ENCODE results near the gene ZNF750.

The ZNF750 gene

GRCh38 chr17:82871776-82872561, 32.1 kb upstream of the ZNF750 start:
- Histone ChIP-seq H3K27me3 (ENCODE audit: insufficient read depth, low read length) (no peaks in the 10 kb centered on the region), H3K79me2 (ENCODE audit: control insufficient read depth, insufficient read depth, low read length, unreplicated experiment) (no peaks in the 10 kb centered on the region), H3K4me1 (ENCODE audit: control insufficient read depth, insufficient read depth, low read length, unreplicated experiment) (peaks cover 13% of the 10 kb centered on the region), H3K4me3 (ENCODE audit: low read depth, low read length) (no peak overlapping the region), H3K36me3 (ENCODE audit: insufficient read depth, low read length) (peaks cover 8% of the 10 kb centered on the region; the same call in 1 of the 2 replicates), H3K27ac (ENCODE audit: low read depth, low read length) (no peak overlapping the region), H2AFZ (ENCODE audit: low read length, unreplicated experiment) (no peak overlapping the region)

- peaks cover 8% of the 10 kb centered on the region; the same call in 1 of the 2 replicates for H3K36me3 ChIP-seq (ENCODE audit: insufficient read depth, low read length)
- H3K4me1 ChIP-seq (ENCODE audit: control insufficient read depth, insufficient read depth, low read length, unreplicated experiment), result peaks cover 15% of the 10 kb centered on the region
- H3K79me2 ChIP-seq (ENCODE audit: control insufficient read depth, insufficient read depth, low read length, unreplicated experiment), result no peaks in the 10 kb centered on the region
- H2AFZ ChIP-seq (ENCODE audit: low read length, unreplicated experiment), result no peak overlapping the region
- no peak overlapping the region for H3K27ac ChIP-seq (ENCODE audit: low read depth, low read length)
- no peak overlapping the region for H3K4me3 ChIP-seq (ENCODE audit: low read depth, low read length)
- no peaks in the 10 kb centered on the region for H3K27me3 ChIP-seq (ENCODE audit: insufficient read depth, low read length)
Measured at GRCh38 chr17:82871056-82871775, 31.4 kb upstream of the ZNF750 start.

- peaks cover 13% of the 10 kb centered on the region for H3K4me1 ChIP-seq (ENCODE audit: control insufficient read depth, insufficient read depth, low read length, unreplicated experiment)
- H3K27me3 ChIP-seq (ENCODE audit: insufficient read depth, low read length), result no peaks in the 10 kb centered on the region
- H3K27ac ChIP-seq (ENCODE audit: low read depth, low read length), result no peak overlapping the region
- H3K36me3 ChIP-seq (ENCODE audit: insufficient read depth, low read length), result peaks cover 8% of the 10 kb centered on the region; the same call in 1 of the 2 replicates
- no peaks in the 10 kb centered on the region for H3K79me2 ChIP-seq (ENCODE audit: control insufficient read depth, insufficient read depth, low read length, unreplicated experiment)
- H2AFZ ChIP-seq (ENCODE audit: low read length, unreplicated experiment), result no peak overlapping the region
- H3K4me3 ChIP-seq (ENCODE audit: low read depth, low read length), result no peak overlapping the region
Measured at GRCh38 chr17:82870541-82870940, 30.7 kb upstream of the ZNF750 start.

GRCh38 chr17:82870091-82870491, 30.3 kb upstream of the ZNF750 start:
- Histone ChIP-seq H3K79me2 (ENCODE audit: control insufficient read depth, insufficient read depth, low read length, unreplicated experiment) (no peaks in the 10 kb centered on the region), H3K4me1 (ENCODE audit: control insufficient read depth, insufficient read depth, low read length, unreplicated experiment) (peaks cover 13% of the 10 kb centered on the region), H2AFZ (ENCODE audit: low read length, unreplicated experiment) (no peak overlapping the region), H3K27me3 (ENCODE audit: insufficient read depth, low read length) (no peaks in the 10 kb centered on the region), H3K27ac (ENCODE audit: low read depth, low read length) (no peak overlapping the region), H3K36me3 (ENCODE audit: insufficient read depth, low read length) (peaks cover 8% of the 10 kb centered on the region; the same call in 1 of the 2 replicates), H3K4me3 (ENCODE audit: low read depth, low read length) (no peak overlapping the region)

- no peak overlapping the region for H3K4me3 ChIP-seq (ENCODE audit: low read depth, low read length)
- no peak overlapping the region for H2AFZ ChIP-seq (ENCODE audit: low read length, unreplicated experiment)
- H3K4me1 ChIP-seq (ENCODE audit: control insufficient read depth, insufficient read depth, low read length, unreplicated experiment), result peaks cover 13% of the 10 kb centered on the region
- H3K36me3 ChIP-seq (ENCODE audit: insufficient read depth, low read length), result peaks cover 8% of the 10 kb centered on the region; the same call in 1 of the 2 replicates
- H3K27ac ChIP-seq (ENCODE audit: low read depth, low read length), result no peak overlapping the region
- no peaks in the 10 kb centered on the region for H3K79me2 ChIP-seq (ENCODE audit: control insufficient read depth, insufficient read depth, low read length, unreplicated experiment)
- no peaks in the 10 kb centered on the region for H3K27me3 ChIP-seq (ENCODE audit: insufficient read depth, low read length)
Measured at GRCh38 chr17:82869536-82869935, 29.7 kb upstream of the ZNF750 start.

GRCh38 chr17:82868715-82869131, 28.9 kb upstream of the ZNF750 start:
- no peaks in the 10 kb centered on the region for H3K27me3 ChIP-seq (ENCODE audit: insufficient read depth, low read length)
- H3K27ac ChIP-seq (ENCODE audit: low read depth, low read length), result no peak overlapping the region

GRCh38 chr17:82867763-82868325, 28.0 kb upstream of the ZNF750 start:
- Histone ChIP-seq H3K79me2 (ENCODE audit: control insufficient read depth, insufficient read depth, low read length, unreplicated experiment) (no peaks in the 10 kb centered on the region), H3K27me3 (ENCODE audit: insufficient read depth, low read length) (no peaks in the 10 kb centered on the region)

More at GRCh38 chr17:82868715-82869131, 28.9 kb upstream of the ZNF750 start:
- Histone ChIP-seq H2AFZ (ENCODE audit: low read length, unreplicated experiment) (no peak overlapping the region), H3K36me3 (ENCODE audit: insufficient read depth, low read length) (peaks cover 8% of the 10 kb centered on the region; the same call in 1 of the 2 replicates), H3K79me2 (ENCODE audit: control insufficient read depth, insufficient read depth, low read length, unreplicated experiment) (no peaks in the 10 kb centered on the region), H3K4me1 (ENCODE audit: control insufficient read depth, insufficient read depth, low read length, unreplicated experiment) (peaks cover 21% of the 10 kb centered on the region), H3K4me3 (ENCODE audit: low read depth, low read length) (no peak overlapping the region)

GRCh38 chr17:82866590-82867191, 26.9 kb upstream of the ZNF750 start:
- peaks cover 8% of the 10 kb centered on the region; the same call in 1 of the 2 replicates for H3K36me3 ChIP-seq (ENCODE audit: insufficient read depth, low read length)
- H3K4me1 ChIP-seq (ENCODE audit: control insufficient read depth, insufficient read depth, low read length, unreplicated experiment), result peaks cover 21% of the 10 kb centered on the region
- no peak overlapping the region for H3K4me3 ChIP-seq (ENCODE audit: low read depth, low read length)
- H3K27ac ChIP-seq (ENCODE audit: low read depth, low read length), result no peak overlapping the region
- no peak overlapping the region for H2AFZ ChIP-seq (ENCODE audit: low read length, unreplicated experiment)
- no peaks in the 10 kb centered on the region for H3K27me3 ChIP-seq (ENCODE audit: insufficient read depth, low read length)
- no peaks in the 10 kb centered on the region for H3K79me2 ChIP-seq (ENCODE audit: control insufficient read depth, insufficient read depth, low read length, unreplicated experiment)

More at GRCh38 chr17:82867763-82868325, 28.0 kb upstream of the ZNF750 start:
- no peak overlapping the region for H2AFZ ChIP-seq (ENCODE audit: low read length, unreplicated experiment)
- no peak overlapping the region for H3K4me3 ChIP-seq (ENCODE audit: low read depth, low read length)
- H3K4me1 ChIP-seq (ENCODE audit: control insufficient read depth, insufficient read depth, low read length, unreplicated experiment), result peaks cover 21% of the 10 kb centered on the region
- H3K36me3 ChIP-seq (ENCODE audit: insufficient read depth, low read length), result peaks cover 8% of the 10 kb centered on the region; the same call in 1 of the 2 replicates
- no peak overlapping the region for H3K27ac ChIP-seq (ENCODE audit: low read depth, low read length)

- Histone ChIP-seq H3K36me3 (ENCODE audit: insufficient read depth, low read length) (peaks cover 4% of the 10 kb centered on the region; the same call in 1 of the 2 replicates), H3K27ac (ENCODE audit: low read depth, low read length) (no peak overlapping the region), H3K4me3 (ENCODE audit: low read depth, low read length) (no peak overlapping the region), H3K27me3 (ENCODE audit: insufficient read depth, low read length) (no peaks in the 10 kb centered on the region), H3K79me2 (ENCODE audit: control insufficient read depth, insufficient read depth, low read length, unreplicated experiment) (no peaks in the 10 kb centered on the region), H2AFZ (ENCODE audit: low read length, unreplicated experiment) (no peak overlapping the region), H3K4me1 (ENCODE audit: control insufficient read depth, insufficient read depth, low read length, unreplicated experiment) (peaks cover 21% of the 10 kb centered on the region)
Measured at GRCh38 chr17:82865774-82866395, 26.1 kb upstream of the ZNF750 start.

GRCh38 chr17:82865274-82865673, 25.5 kb upstream of the ZNF750 start:
- peaks cover 2% of the 10 kb centered on the region; the same call in 1 of the 2 replicates for H3K36me3 ChIP-seq (ENCODE audit: insufficient read depth, low read length)
- H3K79me2 ChIP-seq (ENCODE audit: control insufficient read depth, insufficient read depth, low read length, unreplicated experiment), result no peaks in the 10 kb centered on the region
- H3K27ac ChIP-seq (ENCODE audit: low read depth, low read length), result no peak overlapping the region
- no peak overlapping the region for H2AFZ ChIP-seq (ENCODE audit: low read length, unreplicated experiment)
- no peaks in the 10 kb centered on the region for H3K27me3 ChIP-seq (ENCODE audit: insufficient read depth, low read length)
- peaks cover 25% of the 10 kb centered on the region for H3K4me1 ChIP-seq (ENCODE audit: control insufficient read depth, insufficient read depth, low read length, unreplicated experiment)
- no peak overlapping the region for H3K4me3 ChIP-seq (ENCODE audit: low read depth, low read length)

Data from ACC112 (cell line).